Lung (tissue), 12 donors: ENCODE results near the gene MRTFA. TPM values are rescaled to one million over a fixed set of nuclear protein-coding genes. Genes with fewer than 3 reads are reported as not detected.
A peak's percentile ranks its signal among the peaks of the same experiment; 100 is the strongest.
"Not testable (repeated sequence)": the region's sequence is repeated elsewhere in the genome, so short reads cannot be mapped to it uniquely, and the experiment has no call there.

Source experiments
- ATAC-seq: fragments of 200-7000 bp; cut with Tn5 transposase; one replicate; pipeline ENCODE4 v1.9.1; 2020; ENCODE audit warnings: moderate number of reproducible peaks; ENCODE audit not compliant: insufficient read depth, low FRiP score
- DNase-seq, 3 donors: peaks; one replicate each; pipeline ENCODE4 v3.0.0-alpha.2; 2013 to 2017
- H3K27ac ChIP-seq, 2 donors: one replicate each; pipeline ENCODE4 v1.5.1; 2013; ENCODE audit warnings: mild to moderate bottlenecking in 2 of 2, moderate library complexity in 2 of 2, control low read depth in 1 of 2, inconsistent platforms in 1 of 2, low read depth in 1 of 2, low read length in 1 of 2
- H3K27me3 ChIP-seq, 3 donors: one replicate each; pipeline ENCODE4 v1.5.1; 2013; ENCODE audit warnings: low read length in 2 of 3; ENCODE audit not compliant: control insufficient read depth in 3 of 3, insufficient read depth in 3 of 3
- H3K36me3 ChIP-seq, 4 donors: one replicate each; pipeline ENCODE4 v1.5.1; 2013; ENCODE audit warnings: low read length in 4 of 4, mild to moderate bottlenecking in 1 of 4, moderate library complexity in 1 of 4; ENCODE audit not compliant: control insufficient read depth in 4 of 4, insufficient read depth in 4 of 4
- H3K4me1 ChIP-seq, 5 donors: one replicate each; pipeline ENCODE4 v1.5.1; 2013; ENCODE audit warnings: low read length in 5 of 5, mild to moderate bottlenecking in 2 of 5, moderate library complexity in 1 of 5; ENCODE audit not compliant: control insufficient read depth in 5 of 5, insufficient read depth in 5 of 5
- H3K4me3 ChIP-seq: one replicate; pipeline ENCODE4 v1.5.1; 2013; ENCODE audit warnings: mild to moderate bottlenecking, control low read depth, moderate library complexity
- H3K9ac ChIP-seq, 2 donors: one replicate each; pipeline ENCODE4 v1.5.1; 2013; ENCODE audit warnings: low read length in 2 of 2, control low read depth in 1 of 2; ENCODE audit not compliant: insufficient read depth in 1 of 2
- H3K9me3 ChIP-seq, 4 donors: one replicate each; pipeline ENCODE4 v1.5.1; 2013; ENCODE audit warnings: low read length in 3 of 4, mild to moderate bottlenecking in 1 of 4, moderate library complexity in 1 of 4; ENCODE audit not compliant: control insufficient read depth in 4 of 4, insufficient read depth in 3 of 4
- WGBS, 2 donors: extraction: QIAGEN DNeasy Blood & Tissue Kit; methylation state at CpG; one replicate each; pipeline ENCODE4 v1.1.7; 2013; 5-methylcytosine and 5-hydroxymethylcytosine counted together
- polyA plus RNA-seq, 2 donors: library from polyadenylated mRNA; stranded (reverse); fragments of 200-250 nt; gene quantifications; one replicate each; pipeline ENCODE4 v1.2.1, GENCODE V29; 2013
- total RNA-seq, 2 donors: library from RNA; depleted of rRNA in 1 of 2; stranded (reverse); fragments of >200 nt in 1 of 2; gene quantifications; one replicate each; pipeline ENCODE4 v1.2.1, GENCODE V29; 2014 to 2021
- TF ChIP-seq, protein P1 (sequence below): IDR thresholded peaks from 2 replicates; pipeline ENCODE4 v1.5.1; 2012; ENCODE audit warnings: mild to moderate bottlenecking; ENCODE audit errors: control extremely low read depth, extremely low read depth
- donor health status: control.
- donor health status: control.
- donor health status: Bipolar disorder and iron deficiency.
- donor health status: healthy.
- donor health status: DM: yes; HTN: yes; CAD: no.

The MRTFA gene
- total and polyA plus RNA-seq, 4 donors: 26.3 to 64.0 (median 40.1) TPM

DNA sequence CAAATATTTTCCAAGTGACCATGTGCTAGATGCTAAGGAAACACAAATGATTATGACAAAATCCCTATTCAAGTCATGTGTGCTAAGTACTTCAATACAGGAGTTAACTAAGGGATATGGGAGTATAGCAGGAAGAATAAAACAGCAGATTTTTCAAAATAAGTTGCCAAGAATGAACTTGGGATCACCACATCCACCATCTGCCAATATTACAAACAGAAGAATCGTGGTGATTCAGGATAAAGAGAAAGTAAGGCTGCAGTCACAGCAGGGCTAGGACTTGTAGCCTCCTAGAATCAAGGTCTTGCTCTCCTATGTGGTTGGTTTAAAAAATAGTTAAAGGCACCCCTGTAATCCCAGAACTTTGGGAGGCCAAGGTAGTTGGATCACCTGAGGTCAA, 34.3 kb downstream of the MRTFA start:
- ATAC-seq: no peak
- Histone ChIP-seq H3K36me3 (no peaks in the 10 kb centered on the region), H3K27me3 (no peaks in the 10 kb centered on the region), H3K9me3 (no peaks in the 10 kb centered on the region), H3K9ac (no peak overlapping the region), H3K4me3 (no peak overlapping the region), H3K4me1 (peaks cover 0 to 44% (median 6%) of the 10 kb centered on the region in 5 donors), H3K27ac (no peak overlapping the region)
- DNase-seq: no peak
- TF ChIP-seq, protein P1, sequence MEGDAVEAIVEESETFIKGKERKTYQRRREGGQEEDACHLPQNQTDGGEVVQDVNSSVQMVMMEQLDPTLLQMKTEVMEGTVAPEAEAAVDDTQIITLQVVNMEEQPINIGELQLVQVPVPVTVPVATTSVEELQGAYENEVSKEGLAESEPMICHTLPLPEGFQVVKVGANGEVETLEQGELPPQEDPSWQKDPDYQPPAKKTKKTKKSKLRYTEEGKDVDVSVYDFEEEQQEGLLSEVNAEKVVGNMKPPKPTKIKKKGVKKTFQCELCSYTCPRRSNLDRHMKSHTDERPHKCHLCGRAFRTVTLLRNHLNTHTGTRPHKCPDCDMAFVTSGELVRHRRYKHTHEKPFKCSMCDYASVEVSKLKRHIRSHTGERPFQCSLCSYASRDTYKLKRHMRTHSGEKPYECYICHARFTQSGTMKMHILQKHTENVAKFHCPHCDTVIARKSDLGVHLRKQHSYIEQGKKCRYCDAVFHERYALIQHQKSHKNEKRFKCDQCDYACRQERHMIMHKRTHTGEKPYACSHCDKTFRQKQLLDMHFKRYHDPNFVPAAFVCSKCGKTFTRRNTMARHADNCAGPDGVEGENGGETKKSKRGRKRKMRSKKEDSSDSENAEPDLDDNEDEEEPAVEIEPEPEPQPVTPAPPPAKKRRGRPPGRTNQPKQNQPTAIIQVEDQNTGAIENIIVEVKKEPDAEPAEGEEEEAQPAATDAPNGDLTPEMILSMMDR: no peak
- WGBS, 2 donors: 83% methylated on average over 1 of the region's 1 CpG

DNA sequence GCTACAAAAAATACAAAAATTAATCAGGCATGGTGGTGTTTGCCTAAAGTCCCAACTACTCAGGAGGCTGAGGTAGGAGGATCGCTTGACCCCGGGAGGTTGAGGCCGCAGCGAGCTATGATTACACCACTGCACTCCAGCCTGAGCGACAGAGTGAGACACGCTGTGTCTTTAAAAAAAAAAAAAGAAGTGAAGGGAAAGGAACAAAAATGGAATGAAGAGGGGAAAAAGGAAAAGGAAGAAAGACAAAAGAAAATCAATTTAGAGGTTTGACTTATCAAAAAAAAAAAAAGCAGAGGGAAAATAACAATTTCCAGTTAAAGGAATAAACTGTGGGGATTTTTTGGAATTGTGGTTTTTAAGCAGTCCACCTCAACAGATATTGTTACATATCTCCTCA, 36.8 kb downstream of the MRTFA start:
- no peak overlapping the region for H3K9ac ChIP-seq
- 94 to 96% methylated on average over 6 of the region's 6 CpGs for WGBS, 2 donors
- DNase-seq (no peak), ATAC-seq (no peak)
- H3K9me3 ChIP-seq: no peaks in the 10 kb centered on the region
- no peaks in the 10 kb centered on the region for H3K27me3 ChIP-seq
- H3K36me3 ChIP-seq: no peaks in the 10 kb centered on the region
- H3K4me1 ChIP-seq: peaks cover 0 to 35% (median 6%) of the 10 kb centered on the region in 5 donors
- H3K27ac ChIP-seq: no peak overlapping the region
- TF ChIP-seq, protein P1: no peak
- no peak overlapping the region for H3K4me3 ChIP-seq

DNA sequence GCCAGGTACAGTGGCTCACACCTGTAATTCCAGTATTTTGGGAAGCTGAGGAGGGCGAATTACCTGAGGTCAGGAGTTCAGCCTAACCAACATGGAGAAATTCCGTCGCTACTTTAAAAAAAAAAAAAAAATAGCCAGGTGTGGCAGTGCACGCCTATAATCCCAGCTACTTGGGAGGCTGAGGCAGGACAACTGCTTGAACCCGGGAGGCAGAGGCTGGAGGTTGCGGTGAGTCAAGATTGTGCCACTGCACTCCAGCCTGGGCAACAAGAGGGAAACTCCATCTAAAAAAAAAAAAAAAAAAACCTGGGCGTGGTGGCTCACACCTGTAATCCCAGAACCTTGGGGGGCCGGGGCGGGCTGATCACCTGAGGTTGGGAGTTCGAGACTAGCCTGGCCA, 37.8 kb downstream of the MRTFA start:
- not testable (repeated sequence) for H3K9ac ChIP-seq, H3K4me3 ChIP-seq, H3K27me3 ChIP-seq, DNase-seq, H3K27ac ChIP-seq, H3K36me3 ChIP-seq, ATAC-seq, H3K9me3 ChIP-seq
- WGBS, 2 donors: 90 to 93% methylated on average over 10 of the region's 10 CpGs
- peaks cover 0 to 44% (median 6%) of the 10 kb centered on the region in 5 donors for H3K4me1 ChIP-seq

GRCh38 chr22:40597526-40598430, 38.7 kb downstream of the MRTFA start:
- H3K9me3 ChIP-seq: no peaks in the 10 kb centered on the region
- TF ChIP-seq, protein P1: no peak
- no peak overlapping the region for H3K4me3 ChIP-seq
- no peaks in the 10 kb centered on the region for H3K27me3 ChIP-seq
- H3K36me3 ChIP-seq: no peaks in the 10 kb centered on the region
- peak overlapping the region in 1 of 2 donors; percentile 19 for H3K9ac ChIP-seq
- peaks cover 0 to 50% (median 6%) of the 10 kb centered on the region in 5 donors for H3K4me1 ChIP-seq
- DNase-seq (peak in 1 of 3 donors; percentile 34), ATAC-seq (no peak)
- WGBS, 2 donors: 72 to 85% methylated on average over 7 of the region's 7 CpGs
- H3K27ac ChIP-seq: no peak overlapping the region
